Heart left ventricle (tissue), 13 donors: ENCODE results near the gene LYSMD3.

ENCODE experiments used
- CTCF ChIP-seq, 12 donors: fragments of 200-600 bp; sonication (generic) in 4 of 12; IDR thresholded peaks; one replicate each; pipeline versions ENCODE4 v1.5.0 to v1.8.0; 2018 to 2022; ENCODE audit warnings: antibody characterized with exemption in 12 of 12, mild to moderate bottlenecking in 5 of 12
- POLR2A ChIP-seq, 2 donors: fragments of 450-650 bp; IDR thresholded peaks; one replicate each; pipeline ENCODE4 v1.6.1; 2017; ENCODE audit warnings: antibody characterized with exemption in 2 of 2, mild to moderate bottlenecking in 2 of 2, moderate library complexity in 2 of 2
- donor health status: ischemic (EF 13 %, LVEDD 7.1; RV severe dilation, severe dysfunction).
- donor health status: DM: no; HTN: yes; CAD: no.
- donor health status: DM: no; HTN: no; CAD: no.
- donor health status: ischemic (EF 25% LVEDD 6.9; RV normal size, moderate dysfunction).
- donor health status: ischemic (EF 25% LVEDD 5.7; RV mildly dilated, moderate dysfunction).
- donor health status: ischemic (EF 35%, LVEDD 5.7; RV mildly dilated, moderate dysfunction).
- donor health status: nonischemic (EF 11% LVEDD 7.7; RV severe dilation, severe dysfunction).
- donor health status: DM: yes; HTN: yes; CAD: no.
- donor health status: PGD.
- donor health status: ischemic (EF 29% LVEDD 5.4; RV normal size, mild dysfunction).
- donor health status: nonischemic (EF 23%, LVEDD 6.1; RV moderate dilation, normal function).

- TF ChIP-seq POLR2A (IDR thresholded peaks at IDR 0.05): no peak
- TF ChIP-seq CTCF (IDR thresholded peaks at IDR 0.05): no peak
These were observed 36.1 kb upstream of the LYSMD3 start for GRCh38 chr5:90565491-90565890.
